DMS114 treated with DMSO at 0.1 percent for 48 hours (cell line): ENCODE results near the gene CDC42BPA.
A peak's percentile ranks its signal among the peaks of the same experiment; 100 is the strongest.

ENCODE experiments used
- DNase-seq: peaks from one replicate; lab custom pipeline; 2025; ENCODE audit not compliant: unreplicated experiment; lab: John Stamatoyannopoulos, UW

Gene CDC42BPA

GRCh38 chr1:227335242-227336020 lies 17.1 kb upstream of the CDC42BPA start:
- DNase-seq = no peak

- DNase-seq = no peak
Measured at GRCh38 chr1:227333423-227333822, 15.1 kb upstream of the CDC42BPA start.

- DNase-seq = no peak
Measured at GRCh38 chr1:227330279-227331076, 12.2 kb upstream of the CDC42BPA start.

- DNase-seq = no peak
Measured at GRCh38 chr1:227328405-227329019, 10.2 kb upstream of the CDC42BPA start.

- no peak for DNase-seq
Measured at GRCh38 chr1:227325156-227325555, 6.9 kb upstream of the CDC42BPA start.

GRCh38 chr1:227323967-227324268 lies 5.6 kb upstream of the CDC42BPA start:
- DNase-seq = no peak

- no peak for DNase-seq
Measured at GRCh38 chr1:227323171-227323966, 5.1 kb upstream of the CDC42BPA start.

GRCh38 chr1:227322376-227322775 lies 4.1 kb upstream of the CDC42BPA start:
- DNase-seq = no peak

GRCh38 chr1:227321035-227321434 lies 2.7 kb upstream of the CDC42BPA start:
- no peak for DNase-seq

GRCh38 chr1:227320476-227320875 lies 2.2 kb upstream of the CDC42BPA start:
- no peak for DNase-seq

GRCh38 chr1:227318853-227319607 lies 738 bp upstream of the CDC42BPA start:
- DNase-seq = peak; percentile 17

- DNase-seq = peak; percentile 66
Measured at GRCh38 chr1:227317523-227318015, 723 bp downstream of the CDC42BPA start.

- peak; percentile 24 for DNase-seq
Measured at GRCh38 chr1:227317011-227317451, 1.3 kb downstream of the CDC42BPA start.

GRCh38 chr1:227316456-227316855 lies 1.8 kb downstream of the CDC42BPA start:
- DNase-seq = no peak

- peak; percentile 21 for DNase-seq
Measured at GRCh38 chr1:227315629-227316346, 2.5 kb downstream of the CDC42BPA start.

- no peak for DNase-seq
Measured at GRCh38 chr1:227314014-227314848, 4.1 kb downstream of the CDC42BPA start.

- DNase-seq = no peak
Measured at GRCh38 chr1:227312361-227313025, 5.8 kb downstream of the CDC42BPA start.

GRCh38 chr1:227311389-227312001 lies 6.8 kb downstream of the CDC42BPA start:
- DNase-seq = no peak
